ENCODE data around the gene CCDC78.

DNA sequence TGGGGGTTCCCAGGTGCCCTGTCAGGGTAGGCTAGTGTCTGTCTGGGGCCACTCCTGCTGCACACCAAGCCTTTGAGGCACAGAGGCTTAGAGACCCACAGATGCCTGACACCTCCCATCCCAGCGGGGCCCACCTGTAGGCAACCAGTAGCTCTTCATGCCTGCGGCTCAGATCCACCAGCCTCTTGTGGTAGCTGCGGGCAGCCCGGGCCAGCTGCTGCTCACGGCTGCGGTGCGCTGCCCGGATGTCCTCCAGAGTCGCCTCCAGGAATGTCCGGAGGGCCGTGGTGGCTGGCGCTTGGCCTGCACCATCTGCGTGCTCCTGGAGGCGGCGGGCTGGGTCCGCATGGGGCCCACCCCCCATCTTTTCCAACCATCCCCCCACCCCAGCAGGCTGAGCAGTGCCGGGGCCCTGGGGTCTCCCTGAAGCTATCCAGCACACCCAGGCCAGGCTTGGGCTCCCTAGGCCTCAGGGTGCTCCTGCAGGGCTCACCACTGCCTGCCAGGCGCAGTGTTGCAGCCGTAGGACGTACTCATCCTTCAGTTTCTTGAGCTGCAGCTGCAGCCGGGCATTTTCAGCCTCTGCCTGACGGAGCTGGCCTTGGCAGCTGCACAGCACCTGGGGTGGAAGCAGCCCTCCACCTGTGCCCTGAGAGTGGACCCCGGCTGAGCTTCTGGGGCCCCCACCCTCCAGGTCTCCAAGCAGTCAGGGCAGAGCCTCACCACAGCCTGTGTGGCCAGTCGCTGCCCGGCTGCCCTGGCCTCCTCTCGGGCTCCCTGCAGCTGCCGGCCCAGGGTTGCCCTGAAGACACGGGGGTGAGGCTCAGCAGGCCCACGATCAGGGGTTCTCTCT is 1.8 kb downstream of the CCDC78 start:
- TF ChIP-seq POLR2A (IDR thresholded peaks at IDR 0.05) (no peak), EP300 (IDR thresholded peaks at IDR 0.05; ENCODE audit: low read depth) (no peak), POLR2AphosphoS5 (IDR thresholded peaks at IDR 0.05) (no peak)
- TF ChIP-seq, protein P1, sequence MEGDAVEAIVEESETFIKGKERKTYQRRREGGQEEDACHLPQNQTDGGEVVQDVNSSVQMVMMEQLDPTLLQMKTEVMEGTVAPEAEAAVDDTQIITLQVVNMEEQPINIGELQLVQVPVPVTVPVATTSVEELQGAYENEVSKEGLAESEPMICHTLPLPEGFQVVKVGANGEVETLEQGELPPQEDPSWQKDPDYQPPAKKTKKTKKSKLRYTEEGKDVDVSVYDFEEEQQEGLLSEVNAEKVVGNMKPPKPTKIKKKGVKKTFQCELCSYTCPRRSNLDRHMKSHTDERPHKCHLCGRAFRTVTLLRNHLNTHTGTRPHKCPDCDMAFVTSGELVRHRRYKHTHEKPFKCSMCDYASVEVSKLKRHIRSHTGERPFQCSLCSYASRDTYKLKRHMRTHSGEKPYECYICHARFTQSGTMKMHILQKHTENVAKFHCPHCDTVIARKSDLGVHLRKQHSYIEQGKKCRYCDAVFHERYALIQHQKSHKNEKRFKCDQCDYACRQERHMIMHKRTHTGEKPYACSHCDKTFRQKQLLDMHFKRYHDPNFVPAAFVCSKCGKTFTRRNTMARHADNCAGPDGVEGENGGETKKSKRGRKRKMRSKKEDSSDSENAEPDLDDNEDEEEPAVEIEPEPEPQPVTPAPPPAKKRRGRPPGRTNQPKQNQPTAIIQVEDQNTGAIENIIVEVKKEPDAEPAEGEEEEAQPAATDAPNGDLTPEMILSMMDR (IDR thresholded peaks at IDR 0.05) = no peak

All from transverse colon (tissue), 4 donors.